ENCODE results near the gene YIPF4. TPM values are rescaled to one million over a fixed set of nuclear protein-coding genes. Genes with fewer than 3 reads are reported as not detected.
"Not testable (repeated sequence)": the region's sequence is repeated elsewhere in the genome, so short reads cannot be mapped to it uniquely, and the experiment has no call there.

Gene YIPF4
- total and polyA plus RNA-seq, 2 of the 4 experiments (the other 2 are of a cell fraction) = 3.6 to 6.8 TPM

- DNase-seq; H4K5ac ChIP-seq (ENCODE audit: low read depth, low read length); H3K4me3 ChIP-seq (ENCODE audit: insufficient read depth, low read depth, low read length); H2BK15ac ChIP-seq (ENCODE audit: low read depth, low read length); H3K4ac ChIP-seq (ENCODE audit: low read depth, low read length); H2AK9ac ChIP-seq (replicated peaks; ENCODE audit: low read depth, low read length, poor library complexity); H3K27me3 ChIP-seq (ENCODE audit: control insufficient read depth, insufficient read depth, low read length); BruUV-seq (replicated peaks); in situ Hi-C loops (cut with MboI; ENCODE audit: low sequenced_read_pairs); H3K4me1 ChIP-seq (ENCODE audit: control insufficient read depth, insufficient read depth, low read length); ATAC-seq (ENCODE audit: low read depth); CTCF ChIA-PET; H3K4me2 ChIP-seq (ENCODE audit: low read depth, low read length); H3K56ac ChIP-seq (ENCODE audit: extremely low read depth, insufficient read depth, low read length); H3K14ac ChIP-seq (replicated peaks; ENCODE audit: low read depth, low read length); H2AFZ ChIP-seq (replicated peaks; ENCODE audit: low read length, poor library complexity); H2BK5ac ChIP-seq (ENCODE audit: low read depth, low read length, poor library complexity, severe bottlenecking); H2BK120ac ChIP-seq (ENCODE audit: low read depth, low read length); dilution Hi-C loops (cut with HindIII; ENCODE audit: low sequenced_read_pairs, unreplicated experiment); H3K9ac ChIP-seq (ENCODE audit: low read depth, low read length); intact Hi-C loops (cut with micrococcal nuclease); H2BK20ac ChIP-seq (ENCODE audit: low read depth, low read length); H3K9me3 ChIP-seq (ENCODE audit: control insufficient read depth, insufficient read depth, low read length); H4K91ac ChIP-seq (ENCODE audit: insufficient read depth, low read depth, low read length); POLR2A ChIA-PET (ENCODE audit: unreplicated experiment); H3K36me3 ChIP-seq (ENCODE audit: control insufficient read depth, insufficient read depth, low read length); H3K23ac ChIP-seq (ENCODE audit: low read depth, low read length); H2AK5ac ChIP-seq (ENCODE audit: low read depth, low read length); H4K8ac ChIP-seq (ENCODE audit: low read depth in 2 of 2, low read length in 2 of 2); H3K18ac ChIP-seq (ENCODE audit: low read depth, low read length): not testable (repeated sequence)
- Histone ChIP-seq H3K79me1 (ENCODE audit: low read depth in 1 of 2, low read length in 2 of 2) (peaks cover 3 to 40% of the 10 kb centered on the region in 2 experiments; a peak in 3 of 4 replicates), H3K9me1 (ENCODE audit: insufficient read depth, low read length) (peaks cover 12% of the 10 kb centered on the region; the same call in 1 of the 2 replicates), H3K27ac (ENCODE audit: insufficient read depth, low read length) (peak overlapping the region; percentile 42; the same call in 1 of the 2 replicates), H4K20me1 (ENCODE audit: insufficient read depth, low read length) (peaks cover 95% of the 10 kb centered on the region)
- WGBS, 2 experiments (ENCODE audit: extremely low coverage in 2 of 2, insufficient read length in 1 of 2) = no CpG with 5 or more reads among the region's 2 CpGs
Measured at GRCh38 chr2:32362997-32363396, 85.3 kb downstream of the YIPF4 start.

Data from IMR-90 (cell line).